Measurements from ENCODE around the gene LRRK1.

Gene LRRK1

GRCh38 chr15:100908466-100908865 is 10.7 kb upstream of the LRRK1 start:
- H3K27me3 ChIP-seq (ENCODE audit: insufficient read depth, low read length) = no peaks in the 10 kb centered on the region
- H4K20me1 ChIP-seq (ENCODE audit: insufficient read depth, low read length) = no peaks in the 10 kb centered on the region
- H2AFZ ChIP-seq (ENCODE audit: low read length) = no peak overlapping the region
- H3K4me1 ChIP-seq (ENCODE audit: insufficient read depth, low read length, severe bottlenecking) = no peaks in the 10 kb centered on the region
- H3K4me2 ChIP-seq (ENCODE audit: low read length) = no peak overlapping the region
- TF ChIP-seq CTCF (IDR thresholded peaks at IDR 0.05; ENCODE audit: low read length) (no peak), EZH2 (IDR thresholded peaks at IDR 0.05; ENCODE audit: borderline replicate concordance, low read length) (no peak)
- no peak overlapping the region for H3K9ac ChIP-seq (ENCODE audit: low read length)
- no peak overlapping the region for H3K4me3 ChIP-seq (ENCODE audit: low read depth, low read length, poor library complexity, severe bottlenecking)
- H3K27ac ChIP-seq (ENCODE audit: low read depth, low read length, poor library complexity, severe bottlenecking) = no peak overlapping the region
- 0 out of 2 replicates have a peak, but pooled peaks cover 2% of the 10 kb centered on the region for H3K9me3 ChIP-seq (ENCODE audit: low read length)
- no peaks in the 10 kb centered on the region for H3K9me2 ChIP-seq (ENCODE audit: low read depth, low read length)
- no peaks in the 10 kb centered on the region for H3K79me2 ChIP-seq (ENCODE audit: insufficient read depth, low read length)
- no peaks in the 10 kb centered on the region for H3F3A ChIP-seq (ENCODE audit: insufficient read depth, low read length)
- peaks cover 16% of the 10 kb centered on the region for H3K36me3 ChIP-seq (ENCODE audit: insufficient read depth, low read length)

- TF ChIP-seq EZH2 (IDR thresholded peaks at IDR 0.05; ENCODE audit: borderline replicate concordance, low read length) (no peak), CTCF (IDR thresholded peaks at IDR 0.05; ENCODE audit: low read length) (no peak)
- no peaks in the 10 kb centered on the region for H4K20me1 ChIP-seq (ENCODE audit: insufficient read depth, low read length)
Observed at GRCh38 chr15:100909565-100909964, 9.6 kb upstream of the LRRK1 start.

GRCh38 chr15:100909989-100910955 is 8.9 kb upstream of the LRRK1 start:
- H3K27me3 ChIP-seq (ENCODE audit: insufficient read depth, low read length) = no peaks in the 10 kb centered on the region
- 0 out of 2 replicates have a peak, but pooled peaks cover 2% of the 10 kb centered on the region for H3K9me3 ChIP-seq (ENCODE audit: low read length)
- no peak overlapping the region for H3K4me2 ChIP-seq (ENCODE audit: low read length)
- H2AFZ ChIP-seq (ENCODE audit: low read length) = no peak overlapping the region
- H3K36me3 ChIP-seq (ENCODE audit: insufficient read depth, low read length) = peaks cover 34% of the 10 kb centered on the region
- H4K20me1 ChIP-seq (ENCODE audit: insufficient read depth, low read length) = no peaks in the 10 kb centered on the region
- H3K9me2 ChIP-seq (ENCODE audit: low read depth, low read length) = no peaks in the 10 kb centered on the region
- no peak overlapping the region for H3K9ac ChIP-seq (ENCODE audit: low read length)
- no peaks in the 10 kb centered on the region for H3K79me2 ChIP-seq (ENCODE audit: insufficient read depth, low read length)
- H3F3A ChIP-seq (ENCODE audit: insufficient read depth, low read length) = no peaks in the 10 kb centered on the region
- TF ChIP-seq EZH2 (IDR thresholded peaks at IDR 0.05; ENCODE audit: borderline replicate concordance, low read length) (no peak), CTCF (IDR thresholded peaks at IDR 0.05; ENCODE audit: low read length) (peak; percentile 31; the same call in 1 of the 2 replicates)
- no peaks in the 10 kb centered on the region for H3K4me1 ChIP-seq (ENCODE audit: insufficient read depth, low read length, severe bottlenecking)
- H3K27ac ChIP-seq (ENCODE audit: low read depth, low read length, poor library complexity, severe bottlenecking) = no peak overlapping the region
- H3K4me3 ChIP-seq (ENCODE audit: low read depth, low read length, poor library complexity, severe bottlenecking) = no peak overlapping the region

More at GRCh38 chr15:100909565-100909964, 9.6 kb upstream of the LRRK1 start:
- no peak overlapping the region for H3K4me3 ChIP-seq (ENCODE audit: low read depth, low read length, poor library complexity, severe bottlenecking)
- H3K9me2 ChIP-seq (ENCODE audit: low read depth, low read length) = no peaks in the 10 kb centered on the region
- H3K79me2 ChIP-seq (ENCODE audit: insufficient read depth, low read length) = no peaks in the 10 kb centered on the region
- H3K36me3 ChIP-seq (ENCODE audit: insufficient read depth, low read length) = peaks cover 26% of the 10 kb centered on the region
- no peaks in the 10 kb centered on the region for H3K4me1 ChIP-seq (ENCODE audit: insufficient read depth, low read length, severe bottlenecking)
- H3F3A ChIP-seq (ENCODE audit: insufficient read depth, low read length) = no peaks in the 10 kb centered on the region
- H3K9ac ChIP-seq (ENCODE audit: low read length) = no peak overlapping the region
- H3K4me2 ChIP-seq (ENCODE audit: low read length) = no peak overlapping the region
- H2AFZ ChIP-seq (ENCODE audit: low read length) = no peak overlapping the region
- H3K9me3 ChIP-seq (ENCODE audit: low read length) = 0 out of 2 replicates have a peak, but pooled peaks cover 2% of the 10 kb centered on the region
- H3K27me3 ChIP-seq (ENCODE audit: insufficient read depth, low read length) = no peaks in the 10 kb centered on the region
- no peak overlapping the region for H3K27ac ChIP-seq (ENCODE audit: low read depth, low read length, poor library complexity, severe bottlenecking)
